Keratinocyte (primary cell): ENCODE measurements around the gene PPM1D. TPM values are rescaled to one million over a fixed set of nuclear protein-coding genes. Genes with fewer than 3 reads are reported as not detected.

Source experiments
- DNase-seq: peaks from one replicate; pipeline ENCODE4 v3.0.0-alpha.2; 2011; ENCODE audit warnings: low read depth, missing footprints, low spot score
- FAIRE-seq: peaks from 2 replicates; lab custom pipeline; 2011; peaks lifted over from hg19 to GRCh38; lab: Jason Lieb, UNC
- H2AFZ ChIP-seq: 2 replicates; pipeline ENCODE4 v1.6.0; 2012; ENCODE audit warnings: low read length, control low read depth, inconsistent platforms; ENCODE audit not compliant: control insufficient read depth
- H3K27ac ChIP-seq: 2 replicates; pipeline ENCODE4 v1.5.1; 2011; ENCODE audit warnings: low read length; ENCODE audit not compliant: control insufficient read depth, insufficient read depth
- H3K27me3 ChIP-seq: 3 replicates; pipeline ENCODE4 v1.6.0; 2011; ENCODE audit warnings: low read length; ENCODE audit not compliant: control insufficient read depth, insufficient read depth; ENCODE audit errors: extremely low read depth
- H3K36me3 ChIP-seq, 2 experiments: 2 replicates in 1 of 2; 3 replicates in 1 of 2; pipeline ENCODE4 v1.5.1; 2011; ENCODE audit warnings: low read length in 2 of 2, mild to moderate bottlenecking in 1 of 2; ENCODE audit not compliant: control insufficient read depth in 2 of 2, insufficient read depth in 2 of 2; ENCODE audit errors: extremely low read depth in 1 of 2
- H3K4me1 ChIP-seq: 3 replicates; pipeline ENCODE4 v1.5.1; 2011; ENCODE audit warnings: low read length; ENCODE audit not compliant: control insufficient read depth, insufficient read depth; ENCODE audit errors: extremely low read depth
- H3K4me2 ChIP-seq: 3 replicates; pipeline ENCODE4 v1.6.0; 2011; ENCODE audit warnings: low read depth, low read length; ENCODE audit not compliant: control insufficient read depth, insufficient read depth; ENCODE audit errors: extremely low read depth
- H3K4me3 ChIP-seq, 3 experiments: fragments of 200-600 bp in 1 of 3; sonication (generic) in 1 of 3; 2 replicates in 2 of 3; 3 replicates in 1 of 3; pipeline ENCODE4 v1.5.1; 2011 to 2016; ENCODE audit warnings: low read length in 3 of 3, mild to moderate bottlenecking in 3 of 3, control low read depth in 2 of 3, inconsistent platforms in 1 of 3, low read depth in 1 of 3, mixed read lengths in 1 of 3, mixed run types in 1 of 3, moderate library complexity in 1 of 3; ENCODE audit not compliant: control insufficient read depth in 2 of 3, insufficient read depth in 2 of 3; ENCODE audit errors: extremely low read depth in 1 of 3
- H3K79me2 ChIP-seq: 2 replicates; pipeline ENCODE4 v1.6.0; 2012; ENCODE audit warnings: low read length; ENCODE audit not compliant: control insufficient read depth, insufficient read depth
- H3K9ac ChIP-seq: 3 replicates; pipeline ENCODE4 v1.6.0; 2011; ENCODE audit warnings: low read length; ENCODE audit not compliant: control insufficient read depth, insufficient read depth; ENCODE audit errors: extremely low read depth
- H3K9me1 ChIP-seq: 3 replicates; pipeline ENCODE4 v1.6.0; 2011; ENCODE audit warnings: low read length; ENCODE audit not compliant: control insufficient read depth, insufficient read depth; ENCODE audit errors: extremely low read depth
- H3K9me3 ChIP-seq: 2 replicates; pipeline ENCODE4 v1.5.1; 2012; ENCODE audit warnings: low read depth, low read length; ENCODE audit not compliant: control insufficient read depth
- H4K20me1 ChIP-seq: 3 replicates; pipeline ENCODE4 v1.6.0; 2011; ENCODE audit warnings: low read length; ENCODE audit not compliant: control insufficient read depth, insufficient read depth; ENCODE audit errors: extremely low read depth
- EZH2 ChIP-seq: IDR thresholded peaks from one replicate; pipeline ENCODE4 v1.6.1; 2012; ENCODE audit warnings: inconsistent platforms, mild to moderate bottlenecking, low read length, moderate library complexity
- dilution Hi-C: fragments of 300-500 bp; cut with MboI; formaldehyde crosslinking; loops from one replicate; pipeline ENCODE4 v1.7.0; 2020; ENCODE audit warnings: low sequenced_read_pairs; ENCODE audit not compliant: extremely low pct_ligation_motif_present
- polyA plus RNA-seq, 5 experiments: library from polyadenylated mRNA; depleted of rRNA in 3 of 5; stranded (reverse) in 3 of 5; stranded (forward) in 1 of 5; unstranded in 1 of 5; fragments of >200 nt; gene quantifications; 1 replicate in 1 of 5; 2 replicates in 3 of 5; 3 replicates in 1 of 5; pipeline versions ENCODE4 v1.2.1 to v1.2.3, GENCODE V29; 2011 to 2012; ENCODE audit warnings: missing spikeins in 2 of 5, low read depth in 1 of 5, low replicate concordance in 1 of 5
- small RNA-seq, 3 experiments: library from RNA; depleted of rRNA; stranded (forward); fragments of <200 nt; gene quantifications; one replicate each; pipeline ENCODE3, GENCODE V24; 2012; ENCODE audit warnings: low read depth in 3 of 3, low replicate concordance in 1 of 3; ENCODE audit not compliant: insufficient read length in 3 of 3
- TF ChIP-seq, protein P1 (sequence below), 3 experiments: IDR thresholded peaks in 1 of 3; conservative IDR thresholded peaks in 1 of 3; optimal IDR thresholded peaks in 1 of 3; 2 replicates in 2 of 3; 3 replicates in 1 of 3; pipeline versions ENCODE3 to v1.5.1; 2011; ENCODE audit warnings: low read length in 3 of 3, mild to moderate bottlenecking in 3 of 3, moderate library complexity in 2 of 3, control low read depth in 1 of 3, inconsistent platforms in 1 of 3; ENCODE audit not compliant: insufficient read depth in 2 of 3; ENCODE audit errors: extremely low read depth in 1 of 3

The PPM1D gene
- polyA plus RNA-seq, 1 donor (not counting 4 experiments of a cell fraction or from before 2014, with no cell fraction given): 2.9 TPM

DNA sequence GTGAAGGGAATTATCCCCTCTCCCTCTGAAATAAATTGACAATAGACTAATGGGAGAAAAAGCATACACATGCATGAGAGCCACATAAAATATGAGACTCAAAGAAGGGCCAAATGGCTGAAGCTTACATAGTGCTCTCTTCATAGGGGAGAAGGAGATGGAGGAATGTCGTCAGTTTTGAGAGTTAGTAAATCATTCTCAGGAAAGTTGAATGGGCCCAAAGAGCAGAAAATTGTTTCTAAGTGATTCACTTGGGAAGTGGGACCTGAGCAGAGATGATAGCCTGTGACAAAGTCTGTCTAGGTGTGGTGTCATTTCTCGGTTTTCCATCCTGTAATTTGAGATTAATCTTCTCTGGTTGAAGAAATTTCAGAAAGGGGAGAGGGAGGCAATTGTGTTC lies 112.7 kb downstream of the PPM1D start:
- H3K79me2 ChIP-seq: no peaks in the 10 kb centered on the region
- no peak overlapping the region for H3K4me3 ChIP-seq
- TF ChIP-seq EZH2: no peak
- TF ChIP-seq, protein P1, sequence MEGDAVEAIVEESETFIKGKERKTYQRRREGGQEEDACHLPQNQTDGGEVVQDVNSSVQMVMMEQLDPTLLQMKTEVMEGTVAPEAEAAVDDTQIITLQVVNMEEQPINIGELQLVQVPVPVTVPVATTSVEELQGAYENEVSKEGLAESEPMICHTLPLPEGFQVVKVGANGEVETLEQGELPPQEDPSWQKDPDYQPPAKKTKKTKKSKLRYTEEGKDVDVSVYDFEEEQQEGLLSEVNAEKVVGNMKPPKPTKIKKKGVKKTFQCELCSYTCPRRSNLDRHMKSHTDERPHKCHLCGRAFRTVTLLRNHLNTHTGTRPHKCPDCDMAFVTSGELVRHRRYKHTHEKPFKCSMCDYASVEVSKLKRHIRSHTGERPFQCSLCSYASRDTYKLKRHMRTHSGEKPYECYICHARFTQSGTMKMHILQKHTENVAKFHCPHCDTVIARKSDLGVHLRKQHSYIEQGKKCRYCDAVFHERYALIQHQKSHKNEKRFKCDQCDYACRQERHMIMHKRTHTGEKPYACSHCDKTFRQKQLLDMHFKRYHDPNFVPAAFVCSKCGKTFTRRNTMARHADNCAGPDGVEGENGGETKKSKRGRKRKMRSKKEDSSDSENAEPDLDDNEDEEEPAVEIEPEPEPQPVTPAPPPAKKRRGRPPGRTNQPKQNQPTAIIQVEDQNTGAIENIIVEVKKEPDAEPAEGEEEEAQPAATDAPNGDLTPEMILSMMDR (optimal IDR thresholded peaks at IDR 0.05 in 1 of 3, IDR thresholded peaks at IDR 0.05 in 1 of 3, conservative IDR thresholded peaks at IDR 0.05 in 1 of 3; ENCODE audit: extremely low read depth in 1 of 3, insufficient read depth in 2 of 3, low read length in 3 of 3): no peak
- no peaks in the 10 kb centered on the region for H3K36me3 ChIP-seq
- dilution Hi-C loops: no loop called here
- no peaks in the 10 kb centered on the region for H3K9me3 ChIP-seq
- no peak for FAIRE-seq
- H3K4me1 ChIP-seq: no peaks in the 10 kb centered on the region
- DNase-seq: no peak
- no peaks in the 10 kb centered on the region for H3K9me1 ChIP-seq
- no peaks in the 10 kb centered on the region for H3K27me3 ChIP-seq
- no peak overlapping the region for H3K27ac ChIP-seq
- no peak overlapping the region for H2AFZ ChIP-seq
- no peaks in the 10 kb centered on the region for H4K20me1 ChIP-seq
- H3K4me2 ChIP-seq: no peak overlapping the region
- H3K9ac ChIP-seq: no peak overlapping the region

DNA sequence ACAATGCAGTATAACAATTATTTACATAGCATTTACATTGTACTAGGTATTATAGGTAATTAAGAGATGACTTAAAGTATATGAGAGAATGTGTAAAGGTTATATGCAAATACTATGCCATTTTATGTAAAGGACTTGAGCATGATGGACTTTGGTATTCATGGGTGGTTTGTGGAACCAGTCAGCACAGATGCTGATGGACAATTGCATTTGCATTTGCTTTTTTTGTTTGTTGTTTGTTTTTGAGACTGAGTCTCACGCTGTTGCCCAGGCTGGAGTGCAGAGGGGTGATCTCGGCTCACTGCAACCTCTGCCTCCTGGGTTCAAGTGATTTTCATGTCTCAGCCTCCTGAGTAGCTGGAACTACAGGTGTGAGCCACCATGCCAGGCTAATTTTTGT lies 113.6 kb downstream of the PPM1D start:
- no peaks in the 10 kb centered on the region for H3K27me3 ChIP-seq
- dilution Hi-C loops: no loop called here
- DNase-seq (no peak), FAIRE-seq (no peak)
- H4K20me1 ChIP-seq: no peaks in the 10 kb centered on the region
- no peak overlapping the region for H3K4me2 ChIP-seq
- no peak overlapping the region for H2AFZ ChIP-seq
- H3K36me3 ChIP-seq: no peaks in the 10 kb centered on the region
- no peaks in the 10 kb centered on the region for H3K9me1 ChIP-seq
- no peak overlapping the region for H3K4me3 ChIP-seq
- TF ChIP-seq, protein P1 (optimal IDR thresholded peaks at IDR 0.05 in 1 of 3, IDR thresholded peaks at IDR 0.05 in 1 of 3, conservative IDR thresholded peaks at IDR 0.05 in 1 of 3; ENCODE audit: extremely low read depth in 1 of 3, insufficient read depth in 2 of 3, low read length in 3 of 3): no peak
- no peak for TF ChIP-seq EZH2
- H3K9ac ChIP-seq: no peak overlapping the region
- H3K4me1 ChIP-seq: no peaks in the 10 kb centered on the region
- H3K9me3 ChIP-seq: no peaks in the 10 kb centered on the region
- no peak overlapping the region for H3K27ac ChIP-seq
- no peaks in the 10 kb centered on the region for H3K79me2 ChIP-seq

Small RNA genes within 50 kb of the gene (small RNA-seq; reads per million reads assigned to genes)
- gene AC011921.2 (0 reads per million in 3 experiments), gene RN7SL606P (0 reads per million in 3 experiments), gene RNU6-623P (0 reads per million in 3 experiments)

Other genes starting within 250 kb of the PPM1D start
- gene USP32, start 208.1 kb upstream of the PPM1D start, polyA plus RNA-seq: 25.6 to 37.6 TPM (median 33.0 TPM) in 3 replicates
- gene CHCT1, start 177.7 kb upstream of the PPM1D start, polyA plus RNA-seq: not detected in 3 replicates
- 11.5 to 21.1 TPM (median 13.8 TPM) in 3 replicates for gene APPBP2, start 74.0 kb upstream of the PPM1D start, polyA plus RNA-seq
- 6.7 to 13.9 TPM (median 11.8 TPM) in 3 replicates for gene BCAS3, start 77.7 kb downstream of the PPM1D start, polyA plus RNA-seq